Muscle layer of duodenum (tissue), 2 donors: Measurements from ENCODE around the gene LAMA2.

Experiments
- H3K27ac ChIP-seq: one replicate; pipeline ENCODE4 v1.7.0; 2013; ENCODE audit warnings: mild to moderate bottlenecking, low read length
- H3K27me3 ChIP-seq: one replicate; pipeline ENCODE4 v1.7.0; 2013; ENCODE audit warnings: low read depth, mild to moderate bottlenecking, control low read depth, low read length
- H3K36me3 ChIP-seq, 2 donors: one replicate each; pipeline ENCODE4 v1.7.0; 2013; ENCODE audit warnings: low read length in 2 of 2, control low read depth in 1 of 2, mild to moderate bottlenecking in 1 of 2; ENCODE audit not compliant: insufficient read depth in 2 of 2, control insufficient read depth in 1 of 2
- H3K4me1 ChIP-seq, 2 donors: one replicate each; pipeline ENCODE4 v1.7.0; 2013; ENCODE audit warnings: low read length in 2 of 2, mild to moderate bottlenecking in 2 of 2, control low read depth in 1 of 2, moderate library complexity in 1 of 2; ENCODE audit not compliant: insufficient read depth in 2 of 2, control insufficient read depth in 1 of 2
- H3K4me3 ChIP-seq, 2 donors: one replicate each; pipeline ENCODE4 v1.7.0; 2013; ENCODE audit warnings: low read length in 2 of 2, low read depth in 1 of 2, mild to moderate bottlenecking in 1 of 2
- H3K9me3 ChIP-seq, 2 donors: one replicate each; pipeline ENCODE4 v1.7.0; 2013; ENCODE audit warnings: low read length in 2 of 2, control low read depth in 1 of 2, mild to moderate bottlenecking in 1 of 2; ENCODE audit not compliant: control insufficient read depth in 1 of 2
- donor health status: healthy.

LAMA2 gene

DNA sequence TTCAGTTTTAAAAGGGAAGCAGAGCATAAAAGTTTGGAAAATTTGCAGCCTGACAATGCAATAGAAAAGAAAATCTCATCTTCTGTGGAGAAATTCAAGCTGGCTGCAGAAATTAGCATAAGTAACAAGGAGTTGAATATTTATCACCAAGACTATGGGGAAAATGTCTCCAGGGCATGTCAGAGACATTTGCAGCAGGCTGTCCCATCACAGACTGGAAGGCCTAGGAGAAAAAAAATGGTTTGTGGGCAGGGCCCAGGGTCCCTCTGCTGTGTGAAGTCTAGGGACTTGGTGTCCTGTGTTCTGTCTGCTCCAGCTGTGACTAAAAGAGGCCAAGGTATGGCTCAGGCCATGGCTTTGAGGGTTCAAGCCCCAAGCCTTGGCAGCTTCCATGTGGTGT, 8.1 kb upstream of the LAMA2 start:
- H3K9me3 ChIP-seq = no peaks in the 10 kb centered on the region

DNA sequence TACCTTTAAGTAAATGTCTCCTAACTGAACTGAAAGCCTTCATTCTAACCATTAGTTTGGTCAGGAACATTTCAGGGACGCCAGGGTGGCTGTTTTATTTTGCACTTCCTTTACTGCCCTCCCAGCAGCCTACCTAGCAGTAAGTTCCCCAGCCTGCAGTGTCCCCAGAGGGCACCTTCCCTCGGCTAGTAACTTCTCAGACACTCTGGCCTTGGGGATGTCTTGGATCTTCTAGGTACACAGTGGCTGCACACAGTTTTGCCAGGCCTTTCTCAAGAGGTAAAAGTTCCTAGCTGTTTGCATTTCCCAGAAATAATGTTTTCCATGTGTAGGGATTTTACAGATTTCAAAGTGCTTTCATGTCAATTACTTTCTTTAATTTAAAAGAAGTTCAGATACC, 378 bp upstream of the LAMA2 start:
- Histone ChIP-seq H3K36me3 (no peaks in the 10 kb centered on the region), H3K27ac (peak overlapping the region; percentile 65), H3K4me3 (peak overlapping the region; percentile 74 to 79), H3K9me3 (no peaks in the 10 kb centered on the region), H3K4me1 (peaks cover 3 to 5% of the 10 kb centered on the region in 2 donors), H3K27me3 (no peaks in the 10 kb centered on the region)

More for the DNA sequence above, 8.1 kb upstream of the LAMA2 start:
- H3K27me3 ChIP-seq = no peaks in the 10 kb centered on the region
- H3K4me3 ChIP-seq = no peak overlapping the region
- H3K27ac ChIP-seq = no peak overlapping the region
- no peaks in the 10 kb centered on the region for H3K4me1 ChIP-seq
- no peaks in the 10 kb centered on the region for H3K36me3 ChIP-seq

DNA sequence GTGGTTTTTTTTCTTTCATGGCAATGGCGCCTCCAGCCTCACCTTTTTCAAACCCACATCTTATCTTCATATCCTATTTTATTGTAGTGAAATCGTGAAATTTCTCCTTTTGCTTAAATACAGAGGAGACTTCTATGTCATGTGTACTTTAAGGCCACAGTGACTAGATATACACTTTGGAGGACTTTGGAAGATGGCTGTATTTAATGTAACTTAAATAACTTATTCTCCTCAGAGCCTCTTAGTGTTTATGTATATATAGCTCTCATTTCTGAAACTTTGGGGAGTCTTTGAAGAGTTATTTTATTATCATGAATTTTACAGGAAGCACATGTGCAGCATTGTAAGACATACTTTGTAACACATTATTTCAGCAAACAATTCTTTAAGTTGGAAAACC, 968 bp downstream of the LAMA2 start:
- H3K9me3 ChIP-seq = no peaks in the 10 kb centered on the region
- peak overlapping the region; percentile 32 to 47 for H3K4me3 ChIP-seq
- no peaks in the 10 kb centered on the region for H3K27me3 ChIP-seq
- peaks cover 3 to 5% of the 10 kb centered on the region in 2 donors for H3K4me1 ChIP-seq
- no peaks in the 10 kb centered on the region for H3K36me3 ChIP-seq
- peak overlapping the region; percentile 41 for H3K27ac ChIP-seq

DNA sequence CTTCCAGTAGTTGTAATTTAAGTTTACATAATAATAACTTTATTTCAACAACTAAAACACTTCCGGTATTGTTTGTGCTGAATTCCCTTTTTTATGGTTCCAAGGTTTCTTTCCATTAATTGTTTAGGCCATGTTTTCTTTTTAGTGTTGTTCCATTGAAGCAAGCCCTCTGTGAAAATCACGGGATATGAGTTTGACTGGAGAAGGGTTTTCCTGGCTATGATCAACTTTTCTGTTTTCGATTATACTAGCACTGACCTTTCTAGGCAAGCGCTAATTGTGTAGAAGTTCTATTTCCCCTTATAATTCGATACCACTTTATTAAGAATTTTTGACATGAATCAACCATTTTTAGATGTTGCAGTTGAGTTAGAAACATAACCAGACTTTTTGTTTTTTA, 2.4 kb downstream of the LAMA2 start:
- H3K36me3 ChIP-seq = no peaks in the 10 kb centered on the region
- H3K27me3 ChIP-seq = no peaks in the 10 kb centered on the region
- H3K4me1 ChIP-seq = peaks cover 3 to 5% of the 10 kb centered on the region in 2 donors
- H3K4me3 ChIP-seq = peak overlapping the region in 1 of 2 donors; percentile 32
- no peak overlapping the region for H3K27ac ChIP-seq
- H3K9me3 ChIP-seq = no peaks in the 10 kb centered on the region

DNA sequence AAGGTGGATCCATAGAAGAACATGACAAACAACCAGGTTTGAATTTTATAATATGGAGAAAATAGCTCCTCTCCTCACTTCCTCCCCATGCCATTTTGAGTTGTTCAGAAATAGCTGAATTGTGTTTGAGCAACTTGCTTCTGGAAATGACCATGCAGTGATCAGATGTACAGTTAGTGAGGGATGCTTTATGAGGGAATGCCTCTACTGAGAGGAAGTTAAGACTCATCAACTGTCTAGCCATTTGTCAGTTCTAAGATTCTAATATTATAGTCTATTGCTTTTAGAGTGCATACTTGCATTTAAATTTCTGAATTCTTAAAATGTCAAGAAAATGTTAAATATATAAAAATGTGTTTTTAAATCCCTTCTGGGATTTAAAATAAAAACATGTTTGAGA, 3.8 kb downstream of the LAMA2 start:
- H3K4me1 ChIP-seq = peaks cover 3 to 5% of the 10 kb centered on the region in 2 donors
- H3K36me3 ChIP-seq = no peaks in the 10 kb centered on the region
- no peaks in the 10 kb centered on the region for H3K9me3 ChIP-seq
- H3K27ac ChIP-seq = no peak overlapping the region
- H3K27me3 ChIP-seq = no peaks in the 10 kb centered on the region
- peak overlapping the region in 1 of 2 donors; percentile 32 for H3K4me3 ChIP-seq

DNA sequence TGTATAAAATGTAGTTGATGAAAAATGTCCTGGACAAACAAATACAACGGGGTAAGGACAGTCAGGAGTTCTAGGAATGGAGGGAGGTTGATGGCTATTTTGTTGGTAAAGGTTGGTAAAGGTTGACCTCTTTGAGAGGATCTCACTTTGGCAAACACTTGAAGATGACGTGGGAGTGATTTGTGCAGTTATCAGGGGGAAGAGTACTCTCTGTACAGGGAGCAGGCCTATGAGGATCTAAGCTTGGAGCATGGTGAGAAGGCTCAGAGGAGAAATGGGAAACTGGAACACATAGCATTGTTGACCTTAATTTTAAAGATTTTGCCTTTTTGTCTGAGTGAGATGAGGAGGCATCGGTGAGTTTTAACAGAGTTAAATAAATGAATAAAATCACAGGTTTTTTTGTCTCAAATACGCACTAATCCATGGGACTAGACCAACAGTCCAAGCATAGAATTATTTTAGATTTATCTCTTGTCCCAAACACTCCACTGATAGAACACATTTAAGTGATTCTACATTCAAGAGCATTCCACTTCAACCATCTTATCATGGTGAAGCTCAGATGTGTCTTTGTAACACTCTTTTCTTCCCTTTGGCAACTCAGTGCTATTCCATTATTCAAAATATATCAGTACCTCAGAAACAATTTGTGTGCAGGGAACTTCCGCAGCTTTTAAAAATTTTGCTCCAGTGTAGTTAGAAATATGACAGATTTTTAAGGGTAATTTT, 5.7 kb downstream of the LAMA2 start:
- Histone ChIP-seq H3K4me1 (no peaks in the 10 kb centered on the region), H3K27me3 (no peaks in the 10 kb centered on the region), H3K36me3 (no peaks in the 10 kb centered on the region), H3K9me3 (no peaks in the 10 kb centered on the region), H3K4me3 (no peak overlapping the region), H3K27ac (no peak overlapping the region)

GRCh38 chr6:128889870-128890269, 6.9 kb downstream of the LAMA2 start:
- Histone ChIP-seq H3K4me1 (no peaks in the 10 kb centered on the region), H3K36me3 (no peaks in the 10 kb centered on the region), H3K9me3 (no peaks in the 10 kb centered on the region), H3K27ac (no peak overlapping the region), H3K27me3 (no peaks in the 10 kb centered on the region), H3K4me3 (no peak overlapping the region)

- no peaks in the 10 kb centered on the region for H3K4me1 ChIP-seq
- no peak overlapping the region for H3K27ac ChIP-seq
- H3K36me3 ChIP-seq = no peaks in the 10 kb centered on the region
- H3K4me3 ChIP-seq = no peak overlapping the region
- no peaks in the 10 kb centered on the region for H3K9me3 ChIP-seq
- no peaks in the 10 kb centered on the region for H3K27me3 ChIP-seq
Observed at GRCh38 chr6:128892079-128892478, 9.1 kb downstream of the LAMA2 start.

DNA sequence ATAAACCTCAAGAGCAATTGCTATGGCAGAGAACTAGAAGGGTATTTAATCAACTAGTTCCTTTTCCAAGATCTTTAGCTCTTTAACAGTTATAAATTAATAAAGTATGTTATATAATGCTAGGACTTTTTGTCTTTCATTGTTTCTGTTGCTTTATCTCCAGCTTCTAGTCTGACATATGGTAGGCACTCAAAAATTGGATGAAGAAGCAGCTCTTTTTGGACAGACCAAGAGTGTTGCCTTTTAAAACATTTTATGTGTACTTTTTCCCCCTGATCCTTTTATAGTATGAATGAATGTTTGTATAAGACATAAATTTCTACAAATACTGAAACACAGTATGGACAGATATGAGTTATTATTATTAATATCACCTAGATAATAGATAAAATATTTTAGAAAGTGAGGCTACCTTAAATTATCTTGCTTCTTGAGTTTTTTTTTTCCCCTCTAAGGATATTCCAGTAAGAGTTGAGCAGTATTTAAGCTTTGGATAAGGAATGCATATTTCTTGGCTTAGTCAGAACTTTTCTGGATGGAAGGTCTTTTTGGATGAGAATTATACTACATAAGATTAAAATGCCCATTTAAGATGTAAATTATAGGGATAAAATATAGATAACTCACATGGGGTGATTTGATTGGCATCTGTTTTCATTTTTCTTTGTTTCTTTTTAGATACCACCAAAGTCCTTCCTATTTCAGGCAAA, 16.6 kb downstream of the LAMA2 start:
- Histone ChIP-seq H3K36me3 (no peaks in the 10 kb centered on the region), H3K4me1 (no peaks in the 10 kb centered on the region), H3K27me3 (no peaks in the 10 kb centered on the region), H3K4me3 (no peak overlapping the region), H3K9me3 (no peaks in the 10 kb centered on the region), H3K27ac (no peak overlapping the region)

- H3K27ac ChIP-seq = no peak overlapping the region
- H3K36me3 ChIP-seq = no peaks in the 10 kb centered on the region
- no peaks in the 10 kb centered on the region for H3K9me3 ChIP-seq
- H3K4me3 ChIP-seq = no peak overlapping the region
- no peaks in the 10 kb centered on the region for H3K4me1 ChIP-seq
- no peaks in the 10 kb centered on the region for H3K27me3 ChIP-seq
Observed at GRCh38 chr6:128903715-128904114, 20.8 kb downstream of the LAMA2 start.

- H3K4me1 ChIP-seq = no peaks in the 10 kb centered on the region
- H3K27ac ChIP-seq = no peak overlapping the region
- no peaks in the 10 kb centered on the region for H3K27me3 ChIP-seq
- no peaks in the 10 kb centered on the region for H3K36me3 ChIP-seq
- no peak overlapping the region for H3K4me3 ChIP-seq
- H3K9me3 ChIP-seq = no peaks in the 10 kb centered on the region
Observed at GRCh38 chr6:128914051-128914450, 31.1 kb downstream of the LAMA2 start.
